Subcutaneous abdominal adipose tissue (tissue), 5 donors: Measurements from ENCODE around the gene FLYWCH1.

Experiments used
- H3K27ac ChIP-seq: one replicate; pipeline ENCODE4 v1.7.0; 2013; ENCODE audit warnings: low read depth, mild to moderate bottlenecking, inconsistent platforms, low read length, moderate library complexity
- H3K27me3 ChIP-seq, 5 donors: one replicate each; pipeline ENCODE4 v1.7.0; 2013; ENCODE audit warnings: low read length in 5 of 5, inconsistent platforms in 1 of 5; ENCODE audit not compliant: control insufficient read depth in 5 of 5, insufficient read depth in 4 of 5
- H3K36me3 ChIP-seq, 5 donors: one replicate each; pipeline ENCODE4 v1.7.0; 2013; ENCODE audit warnings: low read length in 5 of 5; ENCODE audit not compliant: control insufficient read depth in 5 of 5, insufficient read depth in 5 of 5
- H3K4me1 ChIP-seq, 5 donors: one replicate each; pipeline ENCODE4 v1.7.0; 2013; ENCODE audit warnings: low read length in 5 of 5, mild to moderate bottlenecking in 3 of 5, moderate library complexity in 1 of 5; ENCODE audit not compliant: control insufficient read depth in 5 of 5, insufficient read depth in 5 of 5
- H3K4me3 ChIP-seq, 5 donors: one replicate each; pipeline ENCODE4 v1.7.0; 2013; ENCODE audit warnings: low read length in 5 of 5, low read depth in 1 of 5
- H3K9ac ChIP-seq, 5 donors: one replicate each; pipeline ENCODE4 v1.7.0; 2013; ENCODE audit warnings: low read length in 5 of 5, mild to moderate bottlenecking in 4 of 5, moderate library complexity in 3 of 5
- H3K9me3 ChIP-seq, 5 donors: one replicate each; pipeline ENCODE4 v1.7.0; 2013; ENCODE audit warnings: low read length in 5 of 5; ENCODE audit not compliant: control insufficient read depth in 5 of 5
- donor health status: healthy.
- donor health status: healthy.
- donor health status: healthy.
- donor health status: healthy.
- donor health status: healthy.

FLYWCH1 gene

GRCh38 chr16:2968738-2969544 is 57.2 kb downstream of the FLYWCH1 start, which contains the start of gene PAQR4:
Gene PAQR4, plus strand, starts transcription at chr16:2969348. Its CDS starts 327 bp downstream, at chr16:2969675.
- Histone ChIP-seq H3K4me3 (peak within 1 kb of the TSS in 4 of 5 donors; percentile 72 to 79 (median 78)), H3K9ac (peak within 1 kb of the TSS in 4 of 5 donors; percentile 21 to 64 (median 56)), H3K4me1 (peaks cover 0 to 57% (median 41%) of the 10 kb centered on the region in 5 donors), H3K27ac (no peak within 1 kb of the TSS), H3K27me3 (peaks cover 22 to 46% (median 35%) of the 10 kb centered on the region in 5 donors), H3K9me3 (no peaks in the 10 kb centered on the region), H3K36me3 (peaks cover 0 to 4% (median 0%) of the 10 kb centered on the region in 5 donors)

- Histone ChIP-seq H3K27me3 (peaks cover 13 to 39% (median 26%) of the 10 kb centered on the region in 5 donors), H3K27ac (no peak overlapping the region), H3K36me3 (peaks cover 0 to 4% (median 0%) of the 10 kb centered on the region in 5 donors), H3K9me3 (no peaks in the 10 kb centered on the region), H3K9ac (peak overlapping the region in 4 of 5 donors; percentile 21 to 64 (median 56)), H3K4me1 (peaks cover 0 to 49% (median 32%) of the 10 kb centered on the region in 5 donors), H3K4me3 (peak overlapping the region in 4 of 5 donors; percentile 72 to 79 (median 78))
Measured at GRCh38 chr16:2969545-2970521, 58.1 kb downstream of the FLYWCH1 start.

GRCh38 chr16:2970563-2970962 is 58.8 kb downstream of the FLYWCH1 start:
- Histone ChIP-seq H3K36me3 (peaks cover 0 to 4% (median 0%) of the 10 kb centered on the region in 5 donors), H3K9me3 (no peaks in the 10 kb centered on the region), H3K4me3 (peak overlapping the region in 3 of 5 donors; percentile 72 to 78 (median 78)), H3K4me1 (peaks cover 0 to 47% (median 31%) of the 10 kb centered on the region in 5 donors), H3K9ac (peak overlapping the region in 2 of 5 donors; percentile 53 to 64), H3K27me3 (peaks cover 12 to 35% (median 25%) of the 10 kb centered on the region in 5 donors), H3K27ac (no peak overlapping the region)

- no peak overlapping the region for H3K4me3 ChIP-seq
- peaks cover 6 to 27% (median 17%) of the 10 kb centered on the region in 5 donors for H3K27me3 ChIP-seq
- H3K4me1 ChIP-seq: peaks cover 0 to 47% (median 31%) of the 10 kb centered on the region in 5 donors
- no peak overlapping the region for H3K27ac ChIP-seq
- peaks cover 0 to 4% (median 0%) of the 10 kb centered on the region in 5 donors for H3K36me3 ChIP-seq
- no peak overlapping the region for H3K9ac ChIP-seq
- H3K9me3 ChIP-seq: no peaks in the 10 kb centered on the region
Measured at GRCh38 chr16:2971134-2971984, 59.6 kb downstream of the FLYWCH1 start.

- H3K9ac ChIP-seq: no peak overlapping the region
- H3K27me3 ChIP-seq: peaks cover 6 to 21% (median 11%) of the 10 kb centered on the region in 5 donors
- H3K36me3 ChIP-seq: peaks cover 0 to 4% (median 0%) of the 10 kb centered on the region in 5 donors
- H3K4me3 ChIP-seq: no peak overlapping the region
- H3K4me1 ChIP-seq: peaks cover 0 to 41% (median 28%) of the 10 kb centered on the region in 5 donors
- no peaks in the 10 kb centered on the region for H3K9me3 ChIP-seq
- no peak overlapping the region for H3K27ac ChIP-seq
Measured at GRCh38 chr16:2971985-2972784, 60.5 kb downstream of the FLYWCH1 start.

GRCh38 chr16:2973093-2973492 is 61.4 kb downstream of the FLYWCH1 start:
- Histone ChIP-seq H3K4me1 (peaks cover 0 to 33% (median 24%) of the 10 kb centered on the region in 5 donors), H3K9ac (no peak overlapping the region), H3K9me3 (no peaks in the 10 kb centered on the region), H3K4me3 (no peak overlapping the region), H3K27me3 (peaks cover under 1 to 17% (median 3%) of the 10 kb centered on the region in 5 donors), H3K27ac (no peak overlapping the region), H3K36me3 (peaks cover 0 to 4% (median 0%) of the 10 kb centered on the region in 5 donors)

- H3K27ac ChIP-seq: no peak overlapping the region
- no peak overlapping the region for H3K9ac ChIP-seq
- H3K4me3 ChIP-seq: no peak overlapping the region
- peaks cover 0 to 26% (median 18%) of the 10 kb centered on the region in 5 donors for H3K4me1 ChIP-seq
- H3K36me3 ChIP-seq: peaks cover 0 to 4% (median 0%) of the 10 kb centered on the region in 5 donors
- no peaks in the 10 kb centered on the region for H3K9me3 ChIP-seq
- peaks cover 0 to 13% (median 0%) of the 10 kb centered on the region in 5 donors for H3K27me3 ChIP-seq
Measured at GRCh38 chr16:2973605-2974318, 62.0 kb downstream of the FLYWCH1 start.

GRCh38 chr16:2974319-2975056 is 62.8 kb downstream of the FLYWCH1 start:
- H3K4me1 ChIP-seq: peaks cover 0 to 21% (median 15%) of the 10 kb centered on the region in 5 donors
- H3K27me3 ChIP-seq: peaks cover 0 to 15% (median 3%) of the 10 kb centered on the region in 5 donors
- peaks cover 0 to 4% (median 0%) of the 10 kb centered on the region in 5 donors for H3K36me3 ChIP-seq
- H3K27ac ChIP-seq: no peak overlapping the region
- H3K9me3 ChIP-seq: no peaks in the 10 kb centered on the region
- no peak overlapping the region for H3K4me3 ChIP-seq
- peak overlapping the region in 1 of 5 donors; percentile 4 for H3K9ac ChIP-seq
